Islet of Langerhans (tissue), 1 donor: ENCODE data around the gene SORL1.
"Not testable (repeated sequence)": the region's sequence is repeated elsewhere in the genome, so short reads cannot be mapped to it uniquely, and the experiment has no call there.

Source experiments
- FAIRE-seq: peaks from one replicate; lab custom pipeline; 2011; peaks lifted over from hg19 to GRCh38; lab: Jason Lieb, UNC

Gene SORL1

GRCh38 chr11:121566279-121567168, 114.4 kb downstream of the SORL1 start:
- no peak for FAIRE-seq

GRCh38 chr11:121567995-121568394, 115.9 kb downstream of the SORL1 start:
- FAIRE-seq, result no peak

- not testable (repeated sequence) for FAIRE-seq
These were observed 117.5 kb downstream of the SORL1 start for GRCh38 chr11:121569332-121570299.

GRCh38 chr11:121570453-121570852, 118.3 kb downstream of the SORL1 start:
- FAIRE-seq, result no peak

GRCh38 chr11:121571506-121571905, 119.4 kb downstream of the SORL1 start:
- peak; percentile 38 for FAIRE-seq

- no peak for FAIRE-seq
These were observed 120.5 kb downstream of the SORL1 start for GRCh38 chr11:121572571-121573059.

GRCh38 chr11:121574801-121575200, 122.7 kb downstream of the SORL1 start:
- no peak for FAIRE-seq

GRCh38 chr11:121575250-121575962, 123.3 kb downstream of the SORL1 start:
- no peak for FAIRE-seq

- FAIRE-seq, result no peak
These were observed 123.8 kb downstream of the SORL1 start for GRCh38 chr11:121575963-121576290.

GRCh38 chr11:121576531-121576930, 124.4 kb downstream of the SORL1 start:
- FAIRE-seq, result no peak

- peak; percentile 17 for FAIRE-seq
These were observed 125.2 kb downstream of the SORL1 start for GRCh38 chr11:121577106-121577848.

- peak; percentile 58 for FAIRE-seq
These were observed 126.3 kb downstream of the SORL1 start for GRCh38 chr11:121578251-121578976.

GRCh38 chr11:121580154-121580553, 128.0 kb downstream of the SORL1 start:
- peak; percentile 62 for FAIRE-seq

GRCh38 chr11:121581607-121582006, 129.5 kb downstream of the SORL1 start:
- no peak for FAIRE-seq

- FAIRE-seq, result no peak
These were observed 130.2 kb downstream of the SORL1 start for GRCh38 chr11:121582296-121582695.

GRCh38 chr11:121583825-121584224, 131.7 kb downstream of the SORL1 start:
- no peak for FAIRE-seq

GRCh38 chr11:121586750-121587149, 134.6 kb downstream of the SORL1 start:
- FAIRE-seq, result no peak

- no peak for FAIRE-seq
These were observed 135.1 kb downstream of the SORL1 start for GRCh38 chr11:121587182-121587581.

- FAIRE-seq, result no peak
These were observed 136.6 kb downstream of the SORL1 start for GRCh38 chr11:121588747-121589146.

- no peak for FAIRE-seq
These were observed 137.9 kb downstream of the SORL1 start for GRCh38 chr11:121589946-121590537.
